Muscle of leg (tissue), 11 donors: Measurements from ENCODE around the gene ADAM12. TPM values are rescaled to one million over a fixed set of nuclear protein-coding genes. Genes with fewer than 3 reads are reported as not detected.
A peak's percentile ranks its signal among the peaks of the same experiment; 100 is the strongest.

Experiments
- DNase-seq: peaks from one replicate; pipeline ENCODE4 v3.0.0; 2013
- H3K27ac ChIP-seq: one replicate; pipeline ENCODE4 v1.5.1; 2013; ENCODE audit warnings: mild to moderate bottlenecking, low read length, control low read depth
- H3K27me3 ChIP-seq: one replicate; pipeline ENCODE4 v1.6.1; 2013; ENCODE audit warnings: low read length; ENCODE audit not compliant: control insufficient read depth, insufficient read depth
- H3K36me3 ChIP-seq: one replicate; pipeline ENCODE4 v1.6.1; 2013; ENCODE audit warnings: low read length; ENCODE audit not compliant: control insufficient read depth, insufficient read depth
- H3K4me1 ChIP-seq: one replicate; pipeline ENCODE4 v1.6.1; 2013; ENCODE audit warnings: low read length; ENCODE audit not compliant: control insufficient read depth, insufficient read depth
- H3K4me3 ChIP-seq: one replicate; pipeline ENCODE4 v1.5.1; 2013; ENCODE audit warnings: low read length, control low read depth
- H3K9me3 ChIP-seq: replicated peaks from 2 replicates; pipeline ENCODE4 v1.6.1; 2013; ENCODE audit warnings: low read depth, low read length; ENCODE audit not compliant: control insufficient read depth
- whole genome bisulfite sequencing: methylation state at CpG from one replicate; pipeline ENCODE4 v1.1.5; 2013; ENCODE audit warnings: missing lambda C conversion rate; ENCODE audit not compliant: insufficient coverage; 5-methylcytosine and 5-hydroxymethylcytosine counted together
- polyA plus RNA-seq, 8 donors: library from polyadenylated mRNA; unstranded; fragments of 120-200 nt; gene quantifications; one replicate each; pipeline versions ENCODE4 v1.2.1 to v1.2.3, GENCODE V29; 2013; ENCODE audit warnings: inconsistent platforms in 1 of 8, low replicate concordance in 1 of 8; ENCODE audit not compliant: insufficient read length in 8 of 8, insufficient read depth in 1 of 8
- total RNA-seq: library from RNA; stranded (reverse); fragments of 120-200 nt; gene quantifications from one replicate; pipeline ENCODE4 v1.2.4, GENCODE V29; 2013

Gene ADAM12
- total and polyA plus RNA-seq, 9 donors = 11.7 to 39.6 (median 21.0) TPM

DNA sequence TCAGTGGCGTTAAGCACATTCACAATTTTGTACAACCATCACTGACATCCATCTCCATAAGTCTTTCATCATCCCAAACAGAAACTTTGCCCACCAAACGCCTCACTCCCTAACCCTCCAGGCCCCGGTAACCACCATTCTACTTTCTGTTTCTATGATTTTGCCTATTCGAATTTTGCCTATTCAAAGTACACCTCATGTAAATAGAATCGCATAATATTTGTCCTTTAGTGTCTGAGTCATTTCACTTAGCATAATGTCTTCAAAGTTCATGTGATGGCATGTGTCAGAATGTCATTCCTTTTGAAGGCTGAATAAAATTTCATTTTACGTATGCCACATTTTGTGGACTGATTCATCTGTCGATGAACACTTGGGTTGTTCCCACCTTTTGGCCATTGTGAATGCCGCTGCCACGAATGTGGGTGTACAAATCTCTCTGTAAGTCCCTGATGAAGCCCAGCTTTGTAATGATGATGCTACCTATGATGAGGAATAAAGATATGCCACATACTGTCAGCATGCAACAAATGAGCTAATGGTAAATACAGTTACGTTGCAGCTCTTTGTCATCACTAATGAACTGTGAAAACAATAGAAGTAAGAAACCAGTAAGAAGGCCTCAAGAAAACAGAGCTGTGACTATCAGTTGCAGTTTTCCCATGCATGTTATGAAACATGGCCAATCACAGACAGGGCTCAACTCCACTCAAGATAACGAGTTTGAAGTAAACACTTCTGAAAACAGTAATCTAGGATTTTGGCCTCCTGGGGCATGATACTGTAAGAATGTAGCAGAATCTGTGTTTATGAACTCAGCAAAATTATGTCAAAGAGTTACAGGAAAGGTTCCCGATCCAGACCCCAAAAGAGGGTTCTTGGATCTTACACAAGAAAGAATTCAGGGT lies 120.0 kb downstream of the ADAM12 start:
- Histone ChIP-seq H3K27me3 (no peaks in the 10 kb centered on the region), H3K4me3 (no peak overlapping the region), H3K36me3 (no peaks in the 10 kb centered on the region), H3K4me1 (peaks cover 4% of the 10 kb centered on the region), H3K27ac (no peak overlapping the region), H3K9me3 (peaks cover 3% of the 10 kb centered on the region)
- 97% methylated on average over 4 of the region's 12 CpGs for WGBS
- DNase-seq = no peak

DNA sequence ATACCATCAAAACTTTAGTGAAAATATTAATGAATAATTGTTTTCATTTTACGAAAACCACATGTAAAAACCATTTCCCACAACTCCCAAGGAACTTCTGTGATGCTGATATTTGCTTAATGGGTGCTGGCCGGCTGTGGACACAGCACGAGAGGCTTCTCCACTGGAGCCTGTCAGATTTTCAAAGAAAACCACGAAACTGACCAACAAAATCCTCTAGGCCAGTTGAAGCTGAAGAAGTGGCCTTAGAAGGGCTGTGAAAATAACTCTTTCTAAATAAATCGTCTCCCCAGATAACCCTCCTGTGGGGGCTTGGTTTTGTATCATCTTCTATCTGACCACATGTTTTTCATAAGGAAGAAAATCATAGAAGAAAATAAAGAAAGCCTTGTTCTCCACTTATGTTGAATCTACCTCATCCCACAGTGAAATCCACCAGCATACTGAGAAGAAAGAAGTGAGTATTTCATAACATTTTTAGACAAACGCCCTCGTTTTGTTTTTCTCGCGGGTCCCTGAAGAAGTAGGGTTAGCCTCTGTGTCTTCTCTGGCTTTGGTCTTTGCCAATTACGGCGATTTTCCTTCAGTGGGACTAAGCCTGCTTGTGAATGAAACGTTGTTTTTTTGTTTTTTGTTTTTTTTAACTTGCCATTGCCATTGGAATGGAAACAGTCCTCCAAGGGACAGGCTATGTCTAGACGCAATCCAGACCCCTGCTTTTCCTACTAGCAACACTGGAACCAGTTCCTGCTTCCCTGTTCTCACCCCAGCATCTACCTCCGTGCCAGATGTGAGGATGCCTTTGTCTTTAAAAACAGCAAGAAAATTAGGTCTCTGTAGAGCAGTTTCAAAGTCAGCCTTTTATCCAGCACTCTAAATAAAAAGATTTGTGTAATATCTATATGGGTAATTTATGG lies 123.9 kb downstream of the ADAM12 start:
- H3K9me3 ChIP-seq = peaks cover 3% of the 10 kb centered on the region
- WGBS = 63% methylated on average over 4 of the region's 14 CpGs
- H3K36me3 ChIP-seq = no peaks in the 10 kb centered on the region
- peak; percentile 83 for DNase-seq
- no peaks in the 10 kb centered on the region for H3K27me3 ChIP-seq
- peaks cover 4% of the 10 kb centered on the region for H3K4me1 ChIP-seq
- H3K27ac ChIP-seq = peak overlapping the region; percentile 22
- H3K4me3 ChIP-seq = no peak overlapping the region

DNA sequence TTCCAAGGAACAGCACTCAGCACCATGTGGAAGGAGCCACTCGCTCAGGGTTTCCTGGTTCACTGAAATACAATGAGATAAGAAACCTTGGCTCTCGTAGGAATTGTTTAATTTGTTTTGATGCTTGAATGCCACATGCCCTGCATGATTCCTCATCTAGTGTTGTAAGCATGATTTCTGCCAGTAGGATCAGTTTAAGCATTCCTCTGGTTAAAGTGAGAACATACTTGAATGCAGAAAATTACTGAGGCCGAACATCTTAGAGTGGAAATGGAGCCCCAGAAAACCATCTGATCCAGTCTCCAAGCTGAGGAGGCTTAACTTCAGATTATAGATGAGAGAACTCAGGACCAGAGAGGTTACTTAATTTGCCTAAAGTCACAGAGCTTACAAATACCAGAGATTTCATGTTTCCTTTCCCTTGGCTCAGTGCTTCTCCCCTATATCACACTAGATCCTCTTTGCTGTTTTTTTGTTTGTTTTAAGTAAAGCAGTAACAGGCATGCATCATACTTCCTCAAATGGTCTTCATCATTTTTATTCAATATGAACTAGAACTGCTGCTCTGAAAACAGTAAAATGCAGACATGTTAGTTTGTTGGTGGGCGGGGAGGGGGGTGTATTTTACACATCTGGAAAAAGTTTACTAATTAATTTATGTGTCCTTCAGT lies 125.1 kb downstream of the ADAM12 start:
- no peak overlapping the region for H3K27ac ChIP-seq
- H3K36me3 ChIP-seq = no peaks in the 10 kb centered on the region
- no peaks in the 10 kb centered on the region for H3K27me3 ChIP-seq
- WGBS = 75% methylated on average over 2 of the region's 4 CpGs
- no peak for DNase-seq
- no peak overlapping the region for H3K4me3 ChIP-seq
- H3K4me1 ChIP-seq = peaks cover 4% of the 10 kb centered on the region
- H3K9me3 ChIP-seq = peaks cover 3% of the 10 kb centered on the region

DNA sequence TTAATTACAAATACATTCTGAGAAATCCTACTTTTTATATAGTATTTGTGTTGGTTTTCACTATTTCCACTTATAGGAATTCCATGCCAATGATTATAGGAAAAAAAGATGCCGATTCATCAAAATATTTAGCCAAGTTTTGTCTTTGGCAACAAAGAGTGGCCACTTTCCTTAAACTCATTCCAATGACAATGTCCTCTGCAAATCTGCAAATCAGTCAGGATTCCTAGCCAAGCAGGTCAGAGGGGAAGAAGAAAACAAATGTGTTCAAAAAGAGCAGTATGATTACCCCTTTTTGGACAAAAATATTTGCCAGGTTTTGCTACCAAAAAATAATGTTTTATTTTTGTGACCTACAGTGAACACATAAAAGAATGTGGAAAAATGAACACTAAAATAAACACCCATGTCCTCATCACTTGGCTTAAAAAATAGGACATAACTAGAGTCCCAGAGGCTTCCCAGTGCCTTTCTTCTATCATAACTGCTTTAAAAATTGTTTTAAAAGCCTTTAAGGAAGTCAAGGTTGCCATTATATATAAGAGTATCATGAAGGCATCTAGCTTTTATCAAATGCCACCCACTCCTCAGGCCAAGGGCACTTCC lies 125.9 kb downstream of the ADAM12 start:
- no CpG with 5 or more reads among the region's 1 CpG for WGBS
- Histone ChIP-seq H3K4me1 (peaks cover 4% of the 10 kb centered on the region), H3K36me3 (no peaks in the 10 kb centered on the region), H3K9me3 (peaks cover 3% of the 10 kb centered on the region), H3K4me3 (no peak overlapping the region), H3K27ac (no peak overlapping the region), H3K27me3 (no peaks in the 10 kb centered on the region)
- peak; percentile 78 for DNase-seq

DNA sequence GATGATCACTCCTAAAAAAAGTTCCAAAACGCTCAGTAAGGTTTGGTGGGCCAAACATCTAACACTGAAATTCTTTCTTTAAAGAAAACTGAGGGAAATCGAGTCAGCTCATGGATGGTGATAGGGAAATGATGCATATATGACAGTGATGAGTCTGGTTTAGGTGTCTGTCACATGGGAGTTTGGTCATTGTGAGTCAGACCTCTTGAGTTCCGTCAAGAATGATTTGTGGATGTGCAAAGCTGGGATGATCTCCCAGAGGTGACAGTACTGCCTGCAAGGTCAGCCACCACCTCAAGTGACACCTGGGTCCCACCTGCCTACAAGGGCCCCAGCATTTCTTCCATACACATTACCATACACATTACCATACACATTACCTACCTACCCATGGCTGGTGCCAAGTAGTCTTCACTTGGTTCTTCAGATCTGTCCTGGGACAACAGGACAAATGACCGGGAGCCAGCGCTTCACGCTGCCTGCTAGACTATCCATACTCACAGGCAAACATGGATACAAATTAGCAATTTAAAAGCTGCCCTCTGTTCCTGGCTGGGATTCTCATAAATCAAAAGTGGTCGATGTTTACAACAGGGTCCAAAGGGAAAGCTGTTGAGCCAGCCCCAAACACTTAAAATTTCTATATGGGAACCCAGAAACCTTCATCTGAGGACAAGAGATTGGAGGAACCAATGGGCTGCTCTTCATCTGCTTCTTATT lies 128.4 kb downstream of the ADAM12 start:
- H3K27ac ChIP-seq = no peak overlapping the region
- no peaks in the 10 kb centered on the region for H3K36me3 ChIP-seq
- no peaks in the 10 kb centered on the region for H3K27me3 ChIP-seq
- WGBS = 100% methylated on average over 4 of the region's 7 CpGs
- no peaks in the 10 kb centered on the region for H3K9me3 ChIP-seq
- H3K4me3 ChIP-seq = no peak overlapping the region
- no peak for DNase-seq
- H3K4me1 ChIP-seq = peaks cover 4% of the 10 kb centered on the region

DNA sequence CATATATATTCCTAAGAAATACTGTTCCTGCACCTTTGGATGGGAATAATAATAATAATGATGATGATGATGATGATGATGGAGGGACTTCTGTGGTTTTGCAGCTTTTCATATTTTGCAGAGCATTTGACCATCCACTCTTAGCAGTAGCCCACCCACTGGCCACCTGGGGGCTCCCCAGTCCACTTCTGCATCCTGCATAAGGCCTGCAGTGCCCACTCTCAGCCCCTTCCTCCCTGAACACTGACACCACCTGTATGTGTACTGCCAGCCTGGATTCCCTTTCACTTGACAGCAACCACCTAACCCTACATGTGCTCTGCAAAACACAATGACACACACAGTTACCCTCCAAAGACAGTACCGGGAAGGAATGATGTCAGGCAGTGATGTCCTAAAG lies 131.4 kb downstream of the ADAM12 start:
- Histone ChIP-seq H3K9me3 (no peaks in the 10 kb centered on the region), H3K4me3 (no peak overlapping the region), H3K4me1 (peaks cover 10% of the 10 kb centered on the region), H3K27ac (no peak overlapping the region), H3K36me3 (no peaks in the 10 kb centered on the region), H3K27me3 (no peaks in the 10 kb centered on the region)
- DNase-seq = no peak
- WGBS = no CpG with 5 or more reads among the region's 1 CpG

DNA sequence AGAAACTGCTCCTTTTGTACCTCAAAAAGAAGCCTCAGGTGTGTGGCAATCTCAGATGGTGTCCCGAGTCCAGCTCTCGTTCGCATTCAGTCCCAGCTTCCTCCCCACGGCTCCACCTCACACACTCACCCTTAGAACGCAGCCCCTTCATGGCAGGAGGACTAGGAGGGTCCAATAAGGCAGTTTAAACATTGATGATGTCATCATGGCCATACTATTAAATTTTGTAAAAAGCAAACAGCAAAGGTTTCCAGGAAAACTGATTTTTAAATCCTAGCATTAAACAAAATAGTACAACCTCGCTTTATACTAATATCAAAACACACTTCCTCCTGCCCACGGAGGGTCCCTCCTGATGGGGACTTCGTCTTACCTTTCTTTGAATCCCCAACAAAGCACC lies 133.0 kb downstream of the ADAM12 start:
- Histone ChIP-seq H3K4me1 (peaks cover 10% of the 10 kb centered on the region), H3K27ac (no peak overlapping the region), H3K27me3 (no peaks in the 10 kb centered on the region), H3K4me3 (no peak overlapping the region), H3K36me3 (no peaks in the 10 kb centered on the region), H3K9me3 (no peaks in the 10 kb centered on the region)
- DNase-seq = no peak
- 100% methylated on average over 1 of the region's 8 CpGs for WGBS

DNA sequence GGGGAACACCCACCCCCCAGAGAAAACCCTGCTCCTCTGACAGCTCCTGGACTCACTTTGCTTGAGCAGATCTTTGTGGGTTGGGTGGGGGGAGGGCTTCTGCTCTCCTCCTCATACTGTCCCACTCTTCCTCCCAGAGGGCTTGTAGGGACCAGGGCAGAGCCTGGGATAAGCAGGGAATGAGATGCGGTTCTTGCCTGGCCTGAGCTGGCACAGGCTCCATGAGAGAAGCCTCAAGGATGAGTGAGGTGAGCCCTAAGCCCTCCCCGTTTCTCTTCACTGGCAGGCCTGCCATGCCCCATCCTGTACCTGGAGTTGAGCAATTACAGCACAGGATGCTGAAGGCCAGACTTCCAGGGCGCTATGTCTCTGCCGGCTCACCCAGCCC lies 134.7 kb downstream of the ADAM12 start:
- DNase-seq = no peak
- Histone ChIP-seq H3K9me3 (no peaks in the 10 kb centered on the region), H3K27me3 (no peaks in the 10 kb centered on the region), H3K36me3 (no peaks in the 10 kb centered on the region), H3K4me1 (peaks cover 10% of the 10 kb centered on the region), H3K27ac (no peak overlapping the region), H3K4me3 (no peak overlapping the region)
- 94% methylated on average over 3 of the region's 4 CpGs for WGBS

DNA sequence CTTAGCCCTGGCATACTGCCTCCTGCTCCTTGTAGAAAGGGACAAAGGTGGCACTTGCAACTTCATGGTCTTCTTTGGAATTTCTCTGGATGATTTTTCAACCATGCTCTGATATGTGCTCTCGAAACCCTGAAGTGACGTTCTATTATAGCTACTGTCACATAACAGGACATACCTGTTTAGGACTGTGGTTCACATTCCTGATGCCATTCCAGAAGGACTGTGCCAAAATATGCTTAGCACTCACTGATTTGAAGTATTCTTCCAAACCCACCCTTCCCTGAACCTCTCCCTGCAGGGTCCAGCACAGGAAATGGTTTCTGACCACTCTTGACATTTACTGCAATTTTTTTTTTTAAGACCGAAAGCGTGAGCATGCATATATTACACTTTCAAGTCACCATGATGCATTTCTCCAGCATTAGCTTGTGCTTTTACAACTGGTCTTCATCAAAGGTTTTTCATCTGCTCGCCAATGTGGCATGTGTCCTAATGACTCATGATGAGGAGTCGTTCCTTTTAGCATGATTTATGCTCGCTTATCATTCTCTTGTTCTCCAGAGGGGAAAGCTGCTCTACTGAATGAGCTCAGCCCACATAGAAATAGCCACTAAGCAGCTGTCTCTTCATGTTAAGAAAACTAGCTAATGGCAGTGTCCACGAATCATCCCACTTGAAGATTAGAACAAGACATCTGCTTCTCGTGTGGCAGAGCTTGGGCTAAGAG lies 135.2 kb downstream of the ADAM12 start:
- DNase-seq = peak; percentile 84
- H3K4me3 ChIP-seq = no peak overlapping the region
- H3K27ac ChIP-seq = no peak overlapping the region
- no peaks in the 10 kb centered on the region for H3K36me3 ChIP-seq
- peaks cover 10% of the 10 kb centered on the region for H3K4me1 ChIP-seq
- H3K9me3 ChIP-seq = no peaks in the 10 kb centered on the region
- H3K27me3 ChIP-seq = no peaks in the 10 kb centered on the region
- 61% methylated on average over 5 of the region's 9 CpGs for WGBS
